Midbrain (tissue), 1 donor: ENCODE data around the gene STPG4.
"Not testable (repeated sequence)": the region's sequence is repeated elsewhere in the genome, so short reads cannot be mapped to it uniquely, and the experiment has no call there.

Experiments used
- DNase-seq: peaks from one replicate; lab custom pipeline; 2025; lab: John Stamatoyannopoulos, UW

The STPG4 gene

DNA sequence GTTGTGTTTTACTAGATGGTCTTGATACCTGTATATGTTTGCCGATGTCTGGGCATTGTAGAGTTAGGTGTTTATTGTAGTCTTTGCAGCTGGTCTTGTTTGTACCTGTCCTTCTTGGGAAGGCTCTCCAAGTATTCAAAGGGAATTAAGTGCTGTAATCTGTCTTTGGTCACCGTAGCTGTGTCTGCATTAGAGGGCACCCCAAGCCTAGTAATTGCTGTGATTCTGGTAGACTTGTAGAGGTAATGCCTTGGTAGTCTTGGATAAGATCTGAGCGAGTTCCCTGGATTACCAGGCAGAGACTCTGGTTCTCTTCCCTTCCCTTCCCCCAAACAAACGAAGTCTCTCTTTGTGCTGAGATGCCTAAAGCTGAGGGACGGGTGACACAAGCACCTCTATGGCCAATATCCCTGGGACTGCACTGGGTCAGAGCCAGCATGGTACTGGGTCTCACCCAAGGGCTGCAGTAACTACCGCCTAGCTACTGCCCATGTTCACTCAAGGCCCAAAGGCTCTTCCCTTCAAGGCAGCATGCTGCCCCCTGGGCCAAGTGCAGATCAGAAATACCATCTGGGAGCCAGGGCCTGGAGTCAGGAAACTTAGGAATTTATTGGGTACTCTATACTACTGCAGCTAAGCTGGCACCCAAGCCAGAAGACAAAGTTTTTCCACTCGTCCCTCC, 27.1 kb downstream of the STPG4 start:
- no peak for DNase-seq

DNA sequence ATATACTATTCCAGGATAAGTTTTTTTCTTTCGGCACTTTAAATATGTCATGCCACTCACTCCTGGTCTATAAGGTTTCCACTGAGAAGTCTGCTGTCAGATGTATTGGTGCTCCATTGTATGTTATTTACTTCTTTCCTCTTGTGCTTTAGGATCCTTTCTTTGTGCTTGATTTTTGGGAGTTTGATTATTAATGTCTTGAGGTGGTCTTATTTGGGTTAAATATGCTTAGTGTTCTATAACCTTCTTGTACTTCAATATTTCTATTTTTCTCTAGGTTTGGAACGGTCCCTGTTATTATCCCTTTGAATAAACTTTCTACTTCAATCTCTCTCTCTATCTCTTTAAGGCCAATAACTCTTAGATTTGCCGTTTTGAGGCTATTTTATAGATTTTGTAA, 28.3 kb downstream of the STPG4 start:
- DNase-seq = no peak

DNA sequence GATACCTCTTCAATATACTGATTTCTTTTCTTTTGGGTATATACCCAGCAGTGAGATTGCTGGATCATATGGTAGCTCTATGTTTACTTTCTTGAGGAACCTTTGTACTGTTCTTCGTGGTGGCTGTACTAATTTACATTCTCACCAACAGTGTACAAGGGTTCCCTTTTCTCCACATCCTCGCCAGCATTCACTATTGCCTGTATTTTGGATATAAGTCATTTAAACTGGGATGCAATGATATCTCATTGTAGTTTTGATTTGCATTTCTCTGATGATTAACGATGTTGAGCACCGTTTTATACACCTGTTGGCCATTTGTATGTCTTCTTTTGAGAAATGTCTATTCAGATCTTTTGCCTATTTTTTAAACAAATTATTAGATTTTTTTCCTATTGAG, 30.4 kb downstream of the STPG4 start:
- DNase-seq = not testable (repeated sequence)

DNA sequence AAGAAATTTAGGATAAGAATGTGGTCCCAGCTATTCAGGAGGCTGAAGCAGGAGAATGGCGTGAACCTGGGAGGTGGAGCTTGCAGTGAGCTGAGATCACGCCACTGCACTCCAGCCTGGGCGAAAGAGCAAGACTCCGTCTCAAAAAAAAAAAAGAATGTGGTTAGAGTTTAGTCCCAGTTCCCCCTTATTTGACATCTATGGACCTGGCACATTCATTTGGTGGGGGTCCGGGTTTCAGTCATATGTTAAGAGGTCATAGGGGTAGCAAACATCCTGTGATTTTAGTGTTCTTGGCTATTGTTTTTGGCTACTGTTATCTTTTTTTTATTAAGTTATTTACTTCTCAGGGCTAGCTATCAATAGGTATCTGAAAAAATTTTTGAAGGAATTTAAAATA, 34.7 kb downstream of the STPG4 start:
- not testable (repeated sequence) for DNase-seq

DNA sequence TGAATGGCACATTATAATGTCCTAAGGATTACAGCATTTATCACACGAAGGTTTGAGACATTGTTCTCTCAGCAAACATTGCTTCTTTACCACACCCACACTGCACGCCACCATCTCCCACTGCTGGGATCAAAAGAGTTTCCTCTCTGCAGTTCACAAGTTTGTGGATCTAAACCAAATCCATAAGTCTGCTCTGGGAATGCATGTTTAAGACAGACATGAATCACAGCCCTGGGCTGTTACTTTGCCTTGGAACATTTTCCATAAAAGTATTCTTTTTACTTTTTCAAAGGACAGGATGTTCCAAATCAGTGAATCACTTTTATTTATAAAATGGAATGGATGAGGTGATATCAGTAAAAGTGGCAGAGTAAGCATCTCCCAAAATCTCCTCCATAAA, 36.1 kb downstream of the STPG4 start:
- no peak for DNase-seq

DNA sequence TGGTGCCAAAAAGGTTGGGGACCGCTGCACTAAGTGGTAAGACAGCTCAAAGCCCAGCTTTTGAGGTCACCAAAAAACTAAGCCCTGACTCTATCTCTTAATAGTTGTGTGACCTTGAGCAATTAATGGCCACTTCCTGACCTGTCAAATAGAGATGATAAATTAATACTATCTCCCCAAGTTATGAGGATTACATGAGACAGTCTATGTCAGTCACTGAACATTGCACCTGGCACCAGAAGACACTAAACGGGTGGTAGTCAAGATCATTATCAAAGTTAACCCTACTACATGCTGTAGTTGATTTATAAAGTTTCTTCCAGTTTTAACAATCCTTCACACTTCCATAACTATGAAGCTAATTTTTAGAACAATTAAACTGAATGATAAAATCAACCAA, 36.5 kb downstream of the STPG4 start:
- DNase-seq = no peak

DNA sequence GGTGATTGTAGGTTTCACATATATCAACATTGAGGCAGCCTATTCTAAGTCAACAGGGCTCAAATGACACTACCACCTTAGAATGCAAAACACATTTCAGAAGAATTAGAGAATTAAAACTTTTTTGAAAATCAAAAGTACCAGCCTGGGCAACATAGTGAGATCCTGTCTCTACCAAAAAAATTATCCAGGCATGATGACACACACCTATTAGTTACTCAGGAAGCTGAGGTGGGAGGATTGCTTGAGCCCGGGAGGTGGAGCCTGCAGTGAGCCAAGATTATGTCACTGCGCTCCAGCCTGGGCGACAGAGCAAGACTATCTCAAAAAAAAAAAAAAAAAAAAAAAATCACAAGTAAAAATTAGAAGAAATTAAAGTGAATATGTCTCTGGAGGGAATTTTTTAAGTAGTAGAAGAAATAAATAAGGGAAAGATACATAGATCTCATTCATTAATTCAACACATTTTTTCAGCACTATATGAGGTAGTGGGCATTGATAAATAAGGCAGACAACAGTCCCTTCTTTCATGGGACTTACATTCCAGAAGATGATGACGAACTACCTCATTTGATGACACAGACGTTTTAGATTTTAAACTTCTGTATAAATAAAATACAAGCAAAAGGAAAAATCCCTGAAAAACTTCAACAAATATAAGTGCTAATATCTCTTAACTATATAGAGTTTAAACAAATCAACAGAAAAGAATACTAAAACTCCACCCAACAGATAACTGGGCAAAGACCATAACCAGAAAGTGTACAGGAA, 42.3 kb downstream of the STPG4 start:
- DNase-seq = no peak

DNA sequence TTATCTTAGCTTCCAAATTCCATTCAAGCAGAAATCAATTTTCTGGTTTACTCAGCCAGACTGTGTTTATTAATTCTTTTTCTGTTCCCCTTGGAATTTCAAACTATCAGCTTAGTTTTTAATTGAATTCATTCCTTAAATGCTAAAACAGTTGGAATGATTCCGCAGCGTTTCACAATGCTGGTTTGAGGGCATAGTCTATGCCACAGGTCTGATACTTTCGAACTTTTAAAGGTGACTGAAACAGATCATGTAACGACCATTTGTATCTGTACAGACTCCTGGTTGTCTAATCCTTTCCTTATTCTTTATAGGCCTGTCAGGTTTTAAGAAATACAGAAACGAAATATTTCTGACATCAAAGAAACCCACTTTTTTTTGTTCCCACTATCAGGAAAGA, 45.4 kb downstream of the STPG4 start:
- DNase-seq = no peak

DNA sequence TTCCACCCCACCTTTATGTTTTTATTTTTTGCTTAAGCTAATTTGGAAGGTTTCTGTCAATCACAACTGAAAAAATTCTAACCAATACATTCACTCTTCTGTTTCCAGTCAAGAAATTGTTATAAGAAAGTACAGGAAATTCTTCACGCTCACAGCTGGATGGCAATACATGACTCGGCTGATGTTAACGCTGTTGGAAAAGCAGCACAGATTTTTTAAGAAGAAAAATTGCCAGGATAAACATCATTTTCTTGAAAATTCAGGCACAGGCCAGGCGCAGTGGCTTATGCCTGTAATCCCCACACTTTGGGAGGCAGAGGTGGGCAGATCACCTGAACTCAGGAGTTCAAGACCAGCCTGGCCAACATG, 46.1 kb downstream of the STPG4 start:
- DNase-seq = no peak

DNA sequence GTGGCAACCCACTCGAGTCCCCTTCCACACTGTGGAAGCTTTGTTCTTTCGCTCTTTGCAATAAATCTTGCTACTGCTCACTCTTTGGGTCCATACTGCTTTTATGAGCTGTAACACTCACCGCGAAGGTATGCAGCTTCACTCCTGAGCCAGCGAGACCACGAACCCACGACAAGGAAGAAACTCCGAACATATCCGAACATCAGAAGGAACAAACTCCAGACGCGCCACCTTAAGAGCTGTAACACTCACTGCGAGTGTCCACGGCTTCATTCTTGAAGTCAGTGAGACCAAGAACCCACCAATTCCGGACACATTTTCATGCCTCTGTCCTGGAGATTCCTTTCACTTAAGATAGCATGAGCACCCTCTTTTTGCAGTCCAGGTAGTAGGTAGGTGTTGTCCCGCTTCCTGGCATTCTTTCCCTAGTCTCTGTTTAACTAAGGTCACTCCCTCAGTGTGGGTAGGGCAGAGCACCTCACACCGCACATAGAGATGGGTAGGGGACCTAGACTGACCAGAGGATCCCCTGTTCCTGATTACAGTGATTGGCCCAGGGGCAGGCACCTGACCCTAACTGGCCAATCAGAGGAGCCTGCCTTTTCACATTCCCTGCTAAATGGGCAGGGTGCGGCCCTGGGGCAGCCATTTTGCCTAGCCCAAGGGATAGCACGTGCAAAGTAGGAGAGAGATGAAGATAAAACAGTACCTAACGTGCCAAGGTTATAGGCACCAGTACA, 46.7 kb downstream of the STPG4 start:
- not testable (repeated sequence) for DNase-seq

DNA sequence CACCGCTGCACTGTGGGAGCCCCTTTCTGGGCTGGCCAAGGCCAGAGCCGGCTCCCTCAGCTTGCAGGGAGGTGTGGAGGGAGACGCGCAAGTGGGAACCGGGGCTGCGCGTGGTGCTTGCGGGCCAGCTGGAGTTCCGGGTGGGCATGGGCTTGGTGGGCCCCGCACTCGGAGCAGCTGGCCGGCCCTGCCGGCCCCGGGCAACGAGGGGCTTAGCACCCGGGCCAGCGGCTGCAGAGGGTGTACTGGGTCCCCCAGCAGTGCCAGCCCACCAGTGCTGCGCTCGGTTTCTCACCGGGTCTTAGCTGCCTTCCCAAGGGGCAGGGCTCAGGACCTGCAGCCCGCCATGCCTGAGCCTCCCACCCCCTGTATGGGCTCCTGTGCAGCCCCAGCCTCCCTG, 47.9 kb downstream of the STPG4 start:
- DNase-seq = not testable (repeated sequence)

DNA sequence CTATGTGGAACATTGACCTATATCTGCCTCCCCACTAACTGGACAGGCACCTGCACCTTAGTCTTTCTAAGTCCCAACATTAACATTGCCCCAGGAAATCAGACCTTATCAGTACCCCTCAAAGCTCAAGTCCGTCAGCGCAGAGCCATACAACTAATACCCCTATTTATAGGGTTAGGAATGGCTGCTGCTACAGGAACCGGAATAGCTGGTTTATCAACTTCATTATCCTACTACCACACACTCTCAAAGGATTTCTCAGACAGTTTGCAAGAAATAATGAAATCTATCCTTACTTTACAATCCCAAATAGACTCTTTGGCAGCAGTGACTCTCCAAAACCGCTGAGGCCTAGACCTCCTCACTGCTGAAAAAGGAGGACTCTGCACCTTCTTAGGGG, 48.9 kb downstream of the STPG4 start:
- DNase-seq = not testable (repeated sequence)

DNA sequence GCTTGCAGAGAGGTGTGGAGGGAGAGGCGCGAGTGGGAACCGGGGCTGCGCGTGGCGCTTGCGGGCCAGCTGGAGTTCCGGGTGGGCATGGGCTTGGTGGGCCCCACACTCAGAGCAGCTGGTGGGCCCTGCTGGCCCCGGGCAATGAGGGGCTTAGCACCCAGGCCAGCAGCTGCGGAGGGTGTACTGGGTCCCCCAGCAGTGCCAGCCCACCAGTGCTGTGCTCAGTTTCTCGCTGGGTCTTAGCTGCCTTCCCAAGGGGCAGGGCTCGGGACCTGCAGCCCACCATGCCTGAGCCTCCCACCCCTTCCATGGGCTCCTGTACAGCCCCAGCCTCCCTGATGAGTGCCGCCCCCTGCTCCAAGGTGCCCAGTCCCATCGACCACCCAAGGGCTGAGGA, 55.4 kb downstream of the STPG4 start:
- not testable (repeated sequence) for DNase-seq

DNA sequence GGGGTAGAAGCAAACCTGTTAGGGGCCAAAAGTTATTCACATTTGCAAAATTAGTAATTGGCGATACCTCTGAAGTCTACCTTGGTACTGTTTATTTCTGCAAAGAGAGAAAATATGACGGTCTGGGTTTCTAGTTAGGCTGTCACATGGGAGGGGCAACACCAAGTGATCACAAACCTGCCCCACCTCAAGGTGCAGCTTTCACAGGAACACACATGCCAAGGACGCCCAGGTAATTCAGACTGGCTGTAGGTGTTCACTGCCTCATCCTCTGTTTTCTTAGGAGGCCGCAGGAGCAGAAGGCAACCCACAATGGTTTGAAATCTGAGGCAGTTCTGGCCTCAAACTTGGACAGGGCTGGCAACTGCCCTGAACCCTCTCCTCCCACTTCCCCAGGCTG, 56.2 kb downstream of the STPG4 start:
- no peak for DNase-seq

DNA sequence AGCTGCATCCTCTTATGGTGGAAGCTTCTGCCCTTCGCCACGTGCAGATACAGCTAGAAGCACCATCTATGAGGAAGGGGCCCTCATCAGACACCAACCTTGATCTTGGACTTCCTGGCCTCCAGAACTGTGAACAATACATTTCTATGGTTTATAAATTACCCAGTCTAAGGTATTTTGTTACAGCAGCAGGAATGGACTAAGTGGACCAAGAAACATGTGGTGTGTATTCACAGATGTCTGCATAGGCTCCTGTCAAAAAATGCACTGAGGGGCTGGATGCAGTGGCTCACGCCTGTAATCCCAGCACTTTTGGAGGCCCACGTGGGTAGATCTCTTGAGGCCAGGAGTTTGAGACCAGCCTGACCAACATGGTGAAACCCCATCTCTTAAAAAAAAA, 57.5 kb downstream of the STPG4 start:
- DNase-seq = no peak

DNA sequence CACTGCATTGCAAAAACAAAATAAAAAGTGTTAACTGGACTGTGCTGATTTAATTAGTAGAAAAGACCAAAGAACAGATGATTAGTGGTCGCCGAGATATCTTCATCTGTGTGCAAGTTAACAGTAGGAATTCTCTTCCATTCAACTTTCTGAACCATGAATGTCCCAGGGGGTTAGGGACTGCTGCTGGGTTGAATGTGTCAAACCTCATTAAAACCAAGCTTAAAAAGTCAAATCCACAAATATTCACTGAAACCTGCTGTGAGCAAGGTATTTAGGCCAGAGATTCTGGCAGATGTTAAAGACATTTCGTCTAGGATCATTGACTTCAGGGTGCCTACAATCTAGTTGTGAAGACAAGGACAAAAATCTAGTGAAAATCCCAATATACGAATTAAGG, 58.7 kb downstream of the STPG4 start:
- no peak for DNase-seq

DNA sequence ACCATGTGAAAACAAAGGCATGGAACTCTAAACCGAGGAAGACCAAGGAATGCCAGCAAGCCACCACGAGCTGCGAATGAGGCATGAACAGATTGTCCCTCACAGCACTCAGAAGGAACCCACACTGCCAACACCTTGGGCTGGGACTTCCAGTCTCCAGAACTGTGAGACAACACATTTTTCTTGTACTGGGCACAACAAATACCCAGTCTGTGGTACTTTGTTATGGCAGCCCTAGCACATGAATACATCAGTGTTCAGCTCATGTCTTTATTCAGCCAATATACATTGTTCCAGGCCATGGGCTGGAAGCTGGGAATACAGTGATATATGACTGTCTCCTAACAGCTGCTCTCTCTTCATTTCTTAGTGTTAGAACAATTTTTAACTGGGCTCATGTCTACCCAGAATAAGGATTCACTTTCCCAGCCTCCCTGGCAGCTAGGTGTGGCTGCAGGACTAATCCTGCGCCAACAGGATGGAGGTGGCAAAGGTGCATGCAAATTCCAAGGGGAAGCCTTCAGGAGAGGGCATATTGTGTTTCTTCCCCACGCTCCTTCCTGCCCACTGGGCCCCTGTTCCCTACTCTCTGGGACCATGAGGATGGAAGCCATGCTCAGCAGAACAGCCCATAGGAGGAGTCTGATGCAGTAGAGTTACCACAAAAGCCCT, 59.6 kb downstream of the STPG4 start:
- DNase-seq = no peak

DNA sequence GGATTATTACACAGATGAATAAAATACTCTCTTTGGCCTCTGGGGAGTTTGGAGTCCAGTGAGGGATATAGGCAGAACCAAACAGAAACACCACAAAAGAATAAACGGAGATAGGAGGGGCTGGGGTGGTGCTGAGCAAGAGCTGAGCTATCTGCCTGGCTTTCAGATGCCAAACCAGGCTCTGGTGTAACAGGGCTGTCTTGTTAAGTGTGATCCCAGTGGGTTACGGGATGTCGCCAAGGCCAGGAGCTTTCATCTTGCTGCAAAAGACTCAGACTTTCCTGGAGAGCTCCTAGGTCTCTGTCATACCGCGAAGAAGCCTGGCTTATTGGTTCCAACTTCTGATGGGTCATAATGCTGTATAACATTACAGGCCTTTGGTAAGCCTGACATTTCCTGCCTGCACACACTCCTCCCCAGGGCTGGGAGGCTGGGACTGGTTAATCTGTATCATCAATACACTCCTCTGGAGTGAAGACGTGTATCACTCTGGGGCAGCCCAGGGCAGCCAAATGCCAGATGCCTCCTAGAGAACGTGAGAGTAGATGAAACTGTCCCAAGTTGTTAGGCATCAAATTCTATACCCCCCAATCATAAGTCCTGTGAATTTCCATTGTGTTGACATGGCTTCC, 60.5 kb downstream of the STPG4 start:
- DNase-seq = no peak

DNA sequence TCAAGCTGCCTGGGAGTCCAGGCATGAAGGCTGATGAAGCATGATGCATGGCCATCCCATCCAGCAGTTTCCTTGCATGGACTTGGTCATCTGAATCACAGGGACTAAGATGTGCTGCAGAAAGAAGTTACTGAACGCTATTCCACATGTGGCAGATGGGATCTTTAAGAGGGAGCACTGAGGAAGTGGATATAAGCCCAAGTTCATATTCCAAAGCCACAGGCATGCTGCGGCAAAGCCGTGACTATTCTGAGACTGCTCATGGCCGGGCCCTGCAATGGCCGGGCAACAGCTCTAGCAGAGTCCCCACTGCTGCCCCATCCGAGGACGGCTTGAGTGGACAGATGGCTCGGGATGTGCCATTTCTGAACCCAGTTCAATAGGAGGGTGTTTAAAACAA, 61.5 kb downstream of the STPG4 start:
- DNase-seq = no peak

DNA sequence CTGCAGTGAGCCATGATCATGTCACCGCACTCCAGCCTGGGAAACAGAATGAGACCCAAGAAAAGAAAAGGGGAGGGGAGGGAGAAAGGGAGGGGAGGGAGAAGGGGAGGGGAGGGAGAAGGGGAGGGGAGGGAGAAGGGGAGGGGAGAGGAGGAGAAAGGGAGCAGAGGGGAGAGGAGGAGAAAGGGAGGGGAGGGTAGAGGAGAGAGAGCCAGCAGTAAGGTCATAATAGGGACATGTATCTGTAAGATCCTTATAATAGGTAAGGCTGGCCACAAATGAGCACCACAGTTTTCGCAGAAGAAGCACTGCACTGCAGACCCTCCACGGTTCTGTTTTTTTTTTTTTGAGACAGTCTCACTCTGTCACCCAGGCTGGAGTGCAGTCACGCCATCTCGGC, 62.6 kb downstream of the STPG4 start:
- no peak for DNase-seq

DNA sequence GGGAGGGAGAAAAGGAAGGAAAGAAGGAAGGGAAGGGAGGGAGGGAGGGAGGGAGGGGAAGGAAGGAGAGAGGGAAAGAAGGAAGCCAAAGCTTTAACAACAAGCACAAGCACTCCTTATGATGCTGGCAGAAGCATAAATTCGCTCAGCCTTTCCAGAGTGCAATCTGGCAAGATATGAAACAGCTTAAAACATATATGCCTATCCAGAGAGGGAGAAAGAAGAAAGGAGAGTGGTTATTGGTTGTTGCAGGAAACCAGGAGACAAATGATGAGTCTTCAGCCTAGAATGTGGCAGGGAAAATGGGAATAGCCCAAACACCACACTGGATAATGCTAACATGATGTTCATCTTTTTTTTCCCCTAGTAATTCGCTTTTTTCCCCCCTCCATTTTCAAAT, 64.0 kb downstream of the STPG4 start:
- no peak for DNase-seq

DNA sequence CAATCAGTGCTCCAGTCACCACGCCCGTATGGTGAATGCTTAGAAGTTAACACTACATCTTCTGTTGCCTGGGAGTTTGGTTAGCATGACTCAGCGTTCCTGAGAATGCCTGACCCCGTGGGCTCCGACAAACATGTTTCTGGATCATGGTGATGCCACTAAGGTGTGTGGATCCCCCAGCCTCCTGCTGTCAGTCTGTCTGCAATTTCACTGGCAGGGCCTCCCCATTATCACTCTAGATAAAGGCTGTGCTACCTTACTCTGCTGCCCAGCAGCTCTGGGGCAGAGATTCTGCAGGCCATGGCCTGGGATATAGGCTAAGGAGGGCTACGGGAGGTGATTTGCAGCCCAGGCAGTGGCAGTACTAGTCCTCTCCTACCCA, 66.0 kb downstream of the STPG4 start:
- no peak for DNase-seq
